Hepatocyte (in vitro differentiated cells): ENCODE measurements around the gene ZFHX3.

Experiments used
- CTCF ChIP-seq: fragments of 200-600 bp; sonication (generic); IDR thresholded peaks from 2 replicates; pipeline ENCODE4 v1.5.1; 2016; ENCODE audit warnings: antibody characterized with exemption, mild to moderate bottlenecking; ENCODE audit not compliant: poor library complexity
- EZH2phosphoT487 ChIP-seq: fragments of 200-600 bp; sonication (generic); IDR thresholded peaks from one replicate; pipeline ENCODE4 v1.6.1; 2018; ENCODE audit warnings: antibody characterized with exemption, mild to moderate bottlenecking, low read depth, moderate library complexity; ENCODE audit not compliant: unreplicated experiment, severe bottlenecking

- TF ChIP-seq EZH2phosphoT487 (no peak), CTCF (no peak)
Observed at GRCh38 chr16:72947379-72948237, 100.3 kb downstream of the ZFHX3 start.
